Caco-2 (cell line): ENCODE measurements around the gene PRCC. TPM values are rescaled to one million over a fixed set of nuclear protein-coding genes. Genes with fewer than 3 reads are reported as not detected.

Experiments
- BruUV-seq: library from RNA; stranded (reverse); fragments of 400-500 nt; replicated peaks from 2 replicates; lab custom pipeline; 2021; lab: Mats Ljungman, UMichigan
- CTCF ChIA-PET: fragments of 300-600 bp; sonication (Branson Sonifier 250); formaldehyde crosslinking; loops from one replicate; lab custom pipeline; 2022; ENCODE audit warnings: antibody characterized with exemption; lab: Charles Lee
- POLR2A ChIA-PET: fragments of 300-600 bp; sonication (Branson Sonifier 250); formaldehyde crosslinking; loops from one replicate; lab custom pipeline; 2022; ENCODE audit warnings: antibody characterized with exemption; lab: Charles Lee
- DNase-seq, 2 experiments: peaks; one replicate each; pipeline versions ENCODE4 v3.0.0 to v3.0.0-alpha.2; 2020 to 2022
- H3K27me3 ChIP-seq: replicated peaks from 2 replicates; pipeline ENCODE4 v1.6.0; 2011; ENCODE audit warnings: low read length; ENCODE audit not compliant: control insufficient read depth, insufficient read depth
- H3K36me3 ChIP-seq: 2 replicates; pipeline ENCODE4 v1.5.1; 2011; ENCODE audit warnings: low read length; ENCODE audit not compliant: control insufficient read depth, insufficient read depth
- H3K4me1 ChIP-seq: fragments of 250-450 bp; sonication (Bioruptor Pico); 2 replicates; pipeline ENCODE4 v1.5.1; 2020; ENCODE audit warnings: mild to moderate bottlenecking
- H3K4me3 ChIP-seq: 2 replicates; pipeline ENCODE4 v1.5.1; 2011; ENCODE audit warnings: low read depth, mild to moderate bottlenecking, control low read depth, low read length
- H3K9me3 ChIP-seq: fragments of 250-450 bp; sonication (Bioruptor Pico); 2 replicates; pipeline ENCODE4 v1.5.1; 2020; ENCODE audit warnings: mild to moderate bottlenecking, moderate library complexity
- H3K27ac Mint-ChIP-seq: one replicate; pipeline ENCODE4 v1.8.0; 2022; ENCODE audit warnings: mixed read lengths; ENCODE audit not compliant: unreplicated experiment
- H3K27me3 Mint-ChIP-seq: one replicate; pipeline ENCODE4 v1.8.0; 2022; ENCODE audit warnings: mixed read lengths; ENCODE audit not compliant: insufficient read depth, unreplicated experiment
- H3K36me3 Mint-ChIP-seq: one replicate; pipeline ENCODE4 v1.8.0; 2022; ENCODE audit warnings: mild to moderate bottlenecking, mixed read lengths; ENCODE audit not compliant: insufficient read depth, unreplicated experiment
- H3K4me1 Mint-ChIP-seq: one replicate; pipeline ENCODE4 v1.8.0; 2022; ENCODE audit warnings: low read depth, mixed read lengths; ENCODE audit not compliant: unreplicated experiment
- H3K4me3 Mint-ChIP-seq: one replicate; pipeline ENCODE4 v1.8.0; 2022; ENCODE audit warnings: mild to moderate bottlenecking, moderate library complexity, mixed read lengths; ENCODE audit not compliant: unreplicated experiment
- H3K9me3 Mint-ChIP-seq: one replicate; pipeline ENCODE4 v1.8.0; 2022; ENCODE audit warnings: mixed read lengths; ENCODE audit not compliant: unreplicated experiment
- CTCF ChIP-seq, 2 experiments: fragments of 200-600 bp in 1 of 2; IDR thresholded peaks; 1 replicate in 1 of 2; 2 replicates in 1 of 2; pipeline versions ENCODE4 v1.5.1 to v1.8.0; 2011 to 2022; ENCODE audit warnings: antibody characterized with exemption in 1 of 2, control low read depth in 1 of 2, inconsistent platforms in 1 of 2, low read depth in 1 of 2, low read length in 1 of 2, mild to moderate bottlenecking in 1 of 2, moderate library complexity in 1 of 2; ENCODE audit not compliant: insufficient read depth in 1 of 2, severe bottlenecking in 1 of 2, unreplicated experiment in 1 of 2
- intact Hi-C: fragments of 100-400 bp; cut with micrococcal nuclease; formaldehyde crosslinking; loops from one replicate; pipeline ENCODE4 v1.10.0; 2022; ENCODE audit not compliant: unreplicated experiment
- total RNA-seq: library from RNA; stranded (reverse); gene quantifications from 2 replicates; pipeline ENCODE4 v1.2.3, GENCODE V29; 2022

Gene PRCC
- total RNA-seq, 1 experiment from 2014 or later, result 101 TPM

GRCh38 chr1:156803086-156803851 lies 35.9 kb downstream of the PRCC start:
- Mint-ChIP-seq H3K9me3 (no peaks in the 10 kb centered on the region), H3K4me1 (no peaks in the 10 kb centered on the region), H3K36me3 (peaks cover 41% of the 10 kb centered on the region), H3K27me3 (no peaks in the 10 kb centered on the region), H3K4me3 (no peak overlapping the region), H3K27ac (no peak overlapping the region)
- Histone ChIP-seq H3K9me3 (no peaks in the 10 kb centered on the region), H3K27me3 (no peaks in the 10 kb centered on the region), H3K4me3 (no peak overlapping the region), H3K4me1 (no peaks in the 10 kb centered on the region), H3K36me3 (peaks cover 5% of the 10 kb centered on the region)
- ChIA-PET CTCF (interaction anchor here (1.6 to 3.0 kb wide), 2 partner anchors 11 to 56 kb away, joined by 6 to 10 read pairs; no protein-coding TSS in a partner anchor), POLR2A (no interaction called here)
- intact Hi-C loops, result no loop called here
- BruUV-seq, result no TSS peak
- DNase-seq, result no peak
- TF ChIP-seq CTCF (IDR thresholded peaks at IDR 0.05; ENCODE audit: insufficient read depth in 1 of 2, low read depth in 1 of 2, low read length in 1 of 2, severe bottlenecking in 1 of 2, unreplicated experiment in 1 of 2), result no peak

DNA sequence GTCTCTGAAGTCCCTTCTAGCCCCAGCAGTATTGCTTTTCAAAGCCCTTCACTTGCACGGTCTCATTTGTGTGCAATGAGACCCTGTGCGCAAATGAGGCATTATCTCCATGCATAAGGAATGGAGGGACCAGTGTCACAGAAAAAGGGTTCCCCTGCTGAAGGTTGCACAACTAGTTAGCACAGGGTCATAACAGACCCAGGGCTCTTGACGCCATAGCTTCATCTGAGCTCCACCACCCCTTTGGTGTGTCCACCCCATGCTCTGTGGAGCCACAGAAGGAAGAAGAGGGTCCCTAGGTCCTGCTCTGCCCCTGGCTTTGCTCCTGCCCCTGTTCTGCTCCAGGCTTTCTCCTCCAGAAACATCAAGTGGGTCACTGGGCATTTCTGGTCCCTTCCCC lies 36.7 kb downstream of the PRCC start:
- Mint-ChIP-seq H3K27me3 (no peaks in the 10 kb centered on the region), H3K4me1 (no peaks in the 10 kb centered on the region), H3K36me3 (peaks cover 36% of the 10 kb centered on the region), H3K9me3 (no peaks in the 10 kb centered on the region), H3K4me3 (no peak overlapping the region), H3K27ac (peak overlapping the region; percentile 49)
- Histone ChIP-seq H3K36me3 (peaks cover 4% of the 10 kb centered on the region; the same call in 1 of the 2 replicates), H3K9me3 (no peaks in the 10 kb centered on the region), H3K27me3 (no peaks in the 10 kb centered on the region), H3K4me1 (no peaks in the 10 kb centered on the region), H3K4me3 (no peak overlapping the region)
- no peak for DNase-seq
- intact Hi-C loops, result no loop called here
- TF ChIP-seq CTCF (IDR thresholded peaks at IDR 0.05; ENCODE audit: insufficient read depth in 1 of 2, low read depth in 1 of 2, low read length in 1 of 2, severe bottlenecking in 1 of 2, unreplicated experiment in 1 of 2), result no peak
- CTCF ChIA-PET, result no interaction called here
- POLR2A ChIA-PET, result no interaction called here
- BruUV-seq, result no TSS peak

GRCh38 chr1:156804572-156805243 lies 37.4 kb downstream of the PRCC start:
- H3K9me3 Mint-ChIP-seq, result no peaks in the 10 kb centered on the region
- H3K4me3 Mint-ChIP-seq, result no peak overlapping the region
- H3K36me3 Mint-ChIP-seq, result peaks cover 32% of the 10 kb centered on the region
- Histone ChIP-seq H3K9me3 (no peaks in the 10 kb centered on the region), H3K27me3 (no peaks in the 10 kb centered on the region), H3K4me1 (no peaks in the 10 kb centered on the region), H3K4me3 (no peak overlapping the region), H3K36me3 (peaks cover 2% of the 10 kb centered on the region; the same call in 1 of the 2 replicates)
- POLR2A ChIA-PET, result no interaction called here
- DNase-seq, result no peak
- no TSS peak for BruUV-seq
- no peak for TF ChIP-seq CTCF (IDR thresholded peaks at IDR 0.05; ENCODE audit: insufficient read depth in 1 of 2, low read depth in 1 of 2, low read length in 1 of 2, severe bottlenecking in 1 of 2, unreplicated experiment in 1 of 2)
- intact Hi-C loops, result no loop called here
- H3K27ac Mint-ChIP-seq, result peak overlapping the region; percentile 49
- CTCF ChIA-PET, result interaction anchor here (0.7 to 1.0 kb wide), 3 partner anchors 9 to 87 kb away, joined by 3 to 4 read pairs (median 3); partner anchors contain the start of gene NTRK1
- H3K27me3 Mint-ChIP-seq, result no peaks in the 10 kb centered on the region
- H3K4me1 Mint-ChIP-seq, result no peaks in the 10 kb centered on the region
